ENCODE measurements around the gene TSPYL1.

Gene TSPYL1

DNA sequence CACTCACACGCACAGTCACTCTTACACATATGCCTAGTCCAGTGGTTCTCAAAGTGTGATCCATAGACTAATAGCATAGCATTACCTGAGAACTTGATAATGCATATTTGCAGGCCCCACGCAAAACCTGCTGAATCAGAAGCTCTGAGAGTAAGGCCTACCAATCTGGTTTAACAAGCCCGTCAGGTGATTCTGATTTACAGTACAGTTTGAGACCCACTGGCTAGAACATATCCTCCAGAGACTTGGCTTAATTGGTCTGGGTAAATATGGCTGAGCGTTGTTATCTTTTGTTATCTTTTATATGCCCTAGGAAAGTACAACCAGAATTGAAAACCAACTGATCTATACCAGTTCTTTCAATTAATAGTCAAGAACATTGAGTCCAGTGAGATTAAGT lies 35.4 kb downstream of the TSPYL1 start:
- no peak overlapping the region for H3K4me3 ChIP-seq (replicated peaks; ENCODE audit: low read depth, low read length)
- no peak for TF ChIP-seq CTCF (IDR thresholded peaks at IDR 0.05; ENCODE audit: low read depth, low read length, missing control alignments)
- DNase-seq (ENCODE audit: extremely low read depth, low read depth) = no peak

DNA sequence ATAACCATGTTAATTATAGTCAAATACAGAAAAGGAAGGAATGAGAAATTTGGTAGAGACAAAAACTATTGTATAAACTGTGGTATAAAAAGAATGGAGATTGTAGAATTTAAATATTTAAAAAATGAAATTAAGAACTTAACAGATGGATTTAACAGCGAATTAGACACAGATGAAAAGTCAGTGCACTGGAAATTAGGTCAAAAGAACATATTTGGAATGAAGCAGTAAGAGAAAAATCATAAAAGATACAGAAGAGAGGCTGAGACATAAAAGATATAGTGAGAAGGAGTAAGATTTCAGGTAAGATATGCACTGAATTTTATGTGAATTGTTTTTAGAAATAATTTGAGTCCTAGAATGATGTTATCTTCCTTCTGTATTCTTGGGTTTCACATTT lies 39.9 kb downstream of the TSPYL1 start:
- H3K4me3 ChIP-seq (replicated peaks; ENCODE audit: low read depth, low read length) = no peak overlapping the region
- TF ChIP-seq CTCF (IDR thresholded peaks at IDR 0.05; ENCODE audit: low read depth, low read length, missing control alignments) = no peak
- no peak for DNase-seq (ENCODE audit: extremely low read depth, low read depth)

DNA sequence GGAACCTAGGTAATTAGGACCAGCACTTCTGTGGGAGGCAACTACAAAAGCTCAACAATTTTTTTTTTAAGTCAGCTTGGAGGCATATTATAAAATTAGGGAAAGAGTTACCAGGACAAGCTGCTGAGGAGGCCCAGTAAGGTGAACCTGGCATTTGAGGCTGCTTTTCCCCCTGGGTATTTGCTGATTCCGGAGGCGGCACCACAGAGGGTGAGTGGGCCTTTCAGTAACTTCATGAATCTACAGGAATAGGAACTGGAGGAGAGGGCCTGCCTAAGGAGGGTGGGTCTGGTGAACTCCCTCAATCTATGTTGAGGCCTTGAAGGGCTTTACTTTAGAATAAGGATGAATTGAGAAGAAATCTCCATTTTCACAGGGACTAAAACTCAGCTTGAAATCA lies 40.5 kb downstream of the TSPYL1 start:
- H3K4me3 ChIP-seq (replicated peaks; ENCODE audit: low read depth, low read length) = no peak overlapping the region
- no peak for TF ChIP-seq CTCF (IDR thresholded peaks at IDR 0.05; ENCODE audit: low read depth, low read length, missing control alignments)
- no peak for DNase-seq (ENCODE audit: extremely low read depth, low read depth)

GRCh38 chr6:116238083-116238482 lies 41.6 kb downstream of the TSPYL1 start:
- no peak for TF ChIP-seq CTCF (IDR thresholded peaks at IDR 0.05; ENCODE audit: low read depth, low read length, missing control alignments)
- no peak for DNase-seq (ENCODE audit: extremely low read depth, low read depth)

GRCh38 chr6:116234689-116235088 lies 45.0 kb downstream of the TSPYL1 start:
- no peak for TF ChIP-seq CTCF (IDR thresholded peaks at IDR 0.05; ENCODE audit: low read depth, low read length, missing control alignments)
- DNase-seq (ENCODE audit: extremely low read depth, low read depth) = no peak
- H3K4me3 ChIP-seq (replicated peaks; ENCODE audit: low read depth, low read length) = no peak overlapping the region

More at GRCh38 chr6:116238083-116238482, 41.6 kb downstream of the TSPYL1 start:
- no peak overlapping the region for H3K4me3 ChIP-seq (replicated peaks; ENCODE audit: low read depth, low read length)

DNA sequence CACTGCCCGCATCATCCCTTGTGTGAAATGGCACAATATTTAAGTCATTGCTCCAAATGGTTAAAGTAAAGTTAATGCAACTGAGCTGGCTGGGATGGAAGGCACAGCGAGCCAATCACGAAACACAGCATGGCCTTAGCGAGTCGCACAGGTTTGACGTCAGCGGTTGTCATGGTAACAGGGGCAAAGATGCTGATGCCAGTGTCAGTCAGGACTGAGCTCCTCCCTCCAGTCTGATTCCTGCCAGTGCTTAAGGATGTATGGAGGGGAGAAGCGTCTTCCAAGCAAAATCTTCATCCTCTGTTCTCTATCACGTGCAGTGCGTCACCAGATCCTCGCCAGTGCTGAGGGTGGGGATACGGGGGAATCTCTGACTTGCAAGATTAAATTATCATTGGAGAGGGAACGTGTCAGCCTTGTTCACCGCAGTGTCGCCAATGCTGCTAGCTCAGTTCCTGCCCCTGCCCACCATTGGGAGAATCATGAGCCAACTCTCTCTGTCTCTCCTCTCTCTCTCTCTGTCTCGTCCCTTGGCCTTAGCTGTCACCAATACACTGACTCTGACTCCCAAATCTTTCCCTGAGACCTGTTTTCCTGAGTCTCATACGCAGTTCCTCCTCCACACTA lies 50.3 kb downstream of the TSPYL1 start:
- TF ChIP-seq CTCF (IDR thresholded peaks at IDR 0.05; ENCODE audit: low read depth, low read length, missing control alignments) = no peak
- H3K4me3 ChIP-seq (replicated peaks; ENCODE audit: low read depth, low read length) = peak overlapping the region; percentile 18; the same call in 1 of the 2 replicates
- peak; percentile 82 for DNase-seq (ENCODE audit: extremely low read depth, low read depth)

Data from HFF-Myc (cell line).